HG03095 (cell line): ENCODE results near the gene LEMD2.

Experiments used
- ATAC-seq: cut with Tn5 transposase; IDR thresholded peaks from one replicate; pipeline ENCODE4 v1.9.1; 2021; ENCODE audit warnings: moderate library complexity; ENCODE audit not compliant: unreplicated experiment

Gene LEMD2

DNA sequence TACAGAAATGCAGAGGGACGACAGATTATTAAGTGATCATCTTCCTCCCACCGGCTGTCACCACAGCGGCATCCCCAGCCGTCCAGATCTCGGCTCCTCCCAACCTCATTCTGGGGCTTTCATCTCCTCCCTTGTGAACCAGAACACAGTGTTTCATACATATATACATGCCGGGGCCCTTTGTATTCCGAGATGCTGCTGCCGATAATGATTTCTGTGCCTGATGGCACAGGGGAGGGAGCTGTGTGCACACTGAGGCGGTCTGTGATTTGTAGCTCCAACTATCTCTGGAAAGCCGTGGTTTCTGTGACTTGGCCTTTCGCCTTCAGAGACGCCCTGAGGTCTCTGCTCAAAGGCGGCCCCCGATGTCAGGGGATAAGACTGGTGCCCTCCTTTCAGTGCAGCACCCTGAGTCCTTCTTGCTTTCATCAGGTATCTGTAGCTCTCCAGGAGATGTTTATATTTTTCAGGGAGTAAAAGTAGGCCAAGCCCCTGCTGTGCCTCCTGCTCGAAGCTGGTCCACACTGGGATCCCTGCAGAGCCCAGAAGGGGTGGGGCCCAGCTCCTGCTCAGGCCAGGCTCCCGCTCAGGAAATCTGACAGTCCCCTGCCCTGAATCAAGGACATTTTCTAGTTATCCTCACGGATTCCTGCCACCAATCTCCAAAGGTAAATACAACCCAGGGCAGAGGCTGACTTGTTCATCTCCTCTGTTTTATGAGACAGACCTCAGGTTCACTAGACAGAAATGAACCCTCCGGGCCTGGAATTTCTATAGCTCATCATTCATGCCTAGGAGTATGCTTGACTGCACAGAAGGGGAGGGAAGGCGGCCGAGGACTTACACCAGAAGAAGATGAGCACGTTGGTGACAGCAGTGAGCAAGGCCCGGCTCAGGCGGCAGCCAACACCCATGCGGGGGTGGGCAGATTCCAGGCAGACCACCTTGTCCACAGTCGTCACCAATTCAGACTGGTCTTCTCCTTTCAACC lies 11.2 kb downstream of the LEMD2 start:
- ATAC-seq, result no peak

DNA sequence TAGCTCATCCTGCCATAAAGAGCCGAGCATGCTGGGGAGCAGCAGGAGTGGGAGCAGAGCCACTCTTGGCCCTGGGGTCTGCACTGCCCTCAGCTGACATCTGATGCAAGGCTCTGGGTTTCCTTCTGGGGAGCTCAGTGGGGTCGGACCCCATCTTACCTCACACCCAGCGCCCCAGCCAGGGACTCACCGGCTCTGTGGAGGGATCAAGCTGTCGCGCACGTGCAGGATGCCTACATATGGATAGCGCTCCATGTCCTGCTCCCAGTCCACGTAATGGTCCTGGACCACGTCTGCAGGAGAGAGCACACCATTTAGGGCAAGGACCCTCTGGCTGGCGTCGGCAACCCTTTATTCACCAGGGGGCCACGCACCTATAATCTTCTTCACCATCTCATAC lies 12.2 kb downstream of the LEMD2 start:
- no peak for ATAC-seq

- ATAC-seq, result no peak
Measured at GRCh38 chr6:33776186-33776585, 12.7 kb downstream of the LEMD2 start.

GRCh38 chr6:33774774-33775173 lies 14.2 kb downstream of the LEMD2 start:
- ATAC-seq, result no peak

DNA sequence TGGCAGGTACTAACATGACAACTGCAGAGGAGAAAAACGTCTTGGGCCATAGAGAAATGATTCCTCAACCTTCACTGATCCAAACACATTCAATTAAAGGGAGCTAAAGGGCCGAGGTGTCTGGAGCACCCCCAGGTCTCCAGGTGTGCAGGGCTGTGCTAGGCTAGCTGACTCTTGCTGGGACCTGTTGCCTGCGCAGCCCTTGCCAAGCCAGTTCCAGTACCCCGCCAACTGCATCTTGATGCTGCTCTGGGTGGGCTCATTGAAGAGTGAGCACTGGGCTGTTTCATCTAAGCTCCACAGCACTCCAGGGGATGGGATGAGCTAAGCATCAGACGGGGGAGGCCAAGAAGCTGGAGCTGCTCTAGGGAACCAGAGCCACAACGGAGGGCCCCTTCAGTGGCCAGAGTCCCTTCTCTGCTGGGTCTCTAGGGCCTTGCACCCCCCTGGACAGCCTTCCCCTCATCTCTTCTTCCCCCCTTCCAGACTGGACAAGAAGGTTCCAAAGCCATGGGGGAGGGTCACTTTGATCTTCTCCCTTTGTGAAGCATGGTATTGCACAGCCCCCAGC lies 15.9 kb downstream of the LEMD2 start:
- no peak for ATAC-seq

GRCh38 chr6:33772082-33772830 lies 16.7 kb downstream of the LEMD2 start:
- ATAC-seq, result no peak

GRCh38 chr6:33771146-33772081 lies 17.5 kb downstream of the LEMD2 start:
- ATAC-seq, result no peak

GRCh38 chr6:33770833-33771145 lies 18.1 kb downstream of the LEMD2 start:
- ATAC-seq, result no peak

DNA sequence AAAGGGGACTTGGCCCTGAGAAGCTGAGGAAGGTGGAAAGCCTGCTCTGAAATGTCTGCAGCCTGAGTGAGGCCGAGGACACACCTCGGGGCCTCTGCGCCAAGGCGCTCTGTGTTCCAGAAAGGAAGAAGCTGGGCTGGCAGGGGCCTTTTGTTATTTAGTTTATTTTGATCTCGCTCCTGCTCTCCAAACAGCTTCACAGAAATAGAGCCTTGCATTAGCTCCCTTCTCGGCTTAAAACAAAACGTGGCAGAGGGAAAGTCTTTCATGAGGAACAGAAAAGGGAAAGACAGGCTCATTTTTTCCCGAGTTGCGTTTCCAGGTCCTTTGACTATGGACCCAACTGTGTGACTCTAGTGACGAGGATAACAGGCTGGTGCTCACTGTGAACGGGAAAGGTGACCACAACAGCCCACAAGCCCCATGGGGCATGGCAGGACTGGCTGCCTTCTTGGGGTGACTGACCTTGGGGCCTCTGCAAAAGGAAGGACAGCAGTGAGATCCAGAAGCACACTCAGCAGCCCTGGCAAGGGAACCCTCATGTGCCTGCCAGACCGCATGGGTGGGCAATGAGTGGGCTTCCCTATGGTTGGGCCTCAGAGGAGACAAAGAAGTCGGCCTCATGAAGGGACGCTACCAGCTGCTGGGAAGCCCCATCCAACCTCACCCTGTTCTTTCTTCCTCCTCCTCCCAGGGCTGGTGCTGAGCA lies 18.7 kb downstream of the LEMD2 start:
- no peak for ATAC-seq

DNA sequence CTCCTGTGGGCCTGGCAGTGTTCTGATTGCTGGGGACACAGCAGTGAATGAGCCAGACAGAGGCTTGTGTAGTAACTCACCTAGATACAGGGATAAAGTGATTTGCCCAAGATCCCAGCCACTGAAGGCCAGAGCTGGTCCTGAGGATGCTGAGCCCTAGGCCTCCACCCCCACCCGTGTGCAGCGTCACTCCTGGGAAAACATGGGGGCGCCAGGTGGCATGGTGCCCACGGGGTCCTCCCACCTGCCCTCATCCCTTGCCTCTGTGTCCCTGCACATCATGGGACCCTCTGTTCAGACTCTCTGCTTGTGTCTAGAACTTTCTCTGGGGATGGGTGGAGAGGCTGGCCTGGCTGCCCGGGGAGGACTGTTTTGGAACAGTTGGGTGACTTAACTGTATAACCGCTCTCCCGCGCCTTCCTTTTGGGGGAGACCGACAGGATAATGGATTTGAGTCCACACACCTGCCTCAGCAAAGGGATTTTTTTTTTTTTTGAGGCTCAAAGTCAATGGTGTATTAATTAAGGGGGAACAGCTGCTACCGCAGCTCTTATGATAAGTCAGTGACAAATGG lies 19.6 kb downstream of the LEMD2 start:
- no peak for ATAC-seq

GRCh38 chr6:33768644-33769120 lies 20.2 kb downstream of the LEMD2 start:
- ATAC-seq, result no peak

DNA sequence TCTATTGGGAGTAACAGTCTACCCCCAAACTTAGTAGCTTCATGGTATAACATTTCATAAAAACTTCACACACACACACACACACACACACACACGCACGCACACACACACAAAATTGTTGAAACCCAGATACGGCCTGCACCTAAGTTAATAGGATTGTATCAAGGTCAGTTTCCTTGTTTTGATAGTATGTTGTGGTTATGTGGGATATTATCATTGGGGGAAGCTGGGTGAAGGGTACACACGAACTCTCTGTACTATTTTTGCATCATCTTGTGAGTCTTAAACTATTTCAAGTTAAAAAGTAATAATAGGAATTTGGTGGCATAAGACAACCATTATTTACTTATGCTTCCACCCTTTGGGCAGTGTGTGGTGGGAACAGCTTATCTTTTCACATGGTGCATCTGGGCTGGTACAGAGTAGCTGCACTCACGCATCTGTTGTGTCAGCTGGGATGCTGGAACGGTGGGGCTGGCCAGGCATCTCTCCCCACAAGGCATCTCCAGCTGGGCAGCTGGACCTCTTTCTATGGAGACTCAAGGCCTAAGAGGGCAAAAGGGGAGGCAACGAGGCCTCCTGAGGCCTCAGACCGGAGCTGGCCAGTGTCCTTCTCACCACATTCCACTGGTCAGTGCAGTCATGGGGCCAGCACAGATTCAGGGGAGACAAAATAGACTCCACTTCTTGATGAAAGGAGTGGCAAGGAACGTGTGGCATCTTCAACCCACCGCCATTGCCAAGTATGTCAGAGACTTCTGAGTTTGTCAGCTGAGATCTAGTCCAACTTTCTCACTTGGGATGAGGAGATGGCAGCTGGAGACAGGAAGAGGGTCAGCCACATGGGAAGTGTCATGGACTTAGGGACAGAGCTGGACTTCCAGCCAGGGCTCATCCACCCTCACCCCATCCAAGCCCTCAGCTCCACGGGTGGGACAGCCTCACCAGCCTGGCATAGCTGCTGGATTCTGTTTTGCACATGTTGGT lies 21.7 kb downstream of the LEMD2 start:
- ATAC-seq, result no peak

- ATAC-seq, result no peak
Measured at GRCh38 chr6:33765368-33765767, 23.6 kb downstream of the LEMD2 start.

DNA sequence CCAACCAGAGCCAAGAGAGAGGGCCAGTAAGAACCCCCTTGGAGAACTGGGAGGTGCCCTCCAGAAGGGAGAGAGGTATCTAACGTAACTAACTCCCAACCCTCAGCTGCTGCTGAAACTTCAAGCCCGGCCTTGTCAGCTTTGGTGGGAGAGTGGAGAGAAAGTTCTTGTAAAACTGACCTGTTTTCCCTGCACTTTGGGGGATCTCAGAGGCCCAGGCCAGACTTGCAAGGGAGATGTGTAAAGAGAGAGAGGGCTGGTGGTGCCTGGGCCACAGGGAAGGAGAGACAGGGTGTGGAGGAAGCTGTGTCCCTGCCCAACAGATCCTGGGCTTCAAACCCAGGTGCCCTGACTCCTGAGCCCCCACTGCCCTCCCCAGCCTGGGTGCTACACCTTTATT lies 24.9 kb downstream of the LEMD2 start:
- ATAC-seq, result no peak

GRCh38 chr6:33763483-33763882 lies 25.4 kb downstream of the LEMD2 start:
- ATAC-seq, result no peak

DNA sequence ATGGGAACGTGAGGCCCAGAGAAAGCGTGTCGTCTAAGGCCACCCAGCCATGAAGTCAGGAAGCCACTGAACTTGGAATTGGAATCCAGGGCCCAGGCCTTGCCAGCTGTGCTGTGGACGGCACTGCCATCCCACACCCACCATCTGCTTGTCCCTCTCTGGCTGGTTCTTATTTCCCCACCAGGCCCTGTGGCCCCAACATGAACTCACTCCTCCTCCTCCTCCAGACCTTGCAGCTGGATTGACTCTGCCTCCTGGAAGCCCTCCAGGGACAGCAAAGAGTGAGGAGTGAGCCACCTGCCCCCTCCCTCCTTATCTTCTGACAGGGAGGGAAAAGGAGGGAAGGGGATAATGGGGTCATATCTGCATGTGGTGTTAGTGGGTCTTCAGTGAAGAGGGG lies 26.2 kb downstream of the LEMD2 start:
- no peak for ATAC-seq

GRCh38 chr6:33761922-33762629 lies 26.9 kb downstream of the LEMD2 start:
- ATAC-seq, result no peak

- ATAC-seq, result no peak
Measured at GRCh38 chr6:33761581-33761921, 27.4 kb downstream of the LEMD2 start.
